IMR-90 (cell line): ENCODE data around the gene CDV3. TPM values are rescaled to one million over a fixed set of nuclear protein-coding genes. Genes with fewer than 3 reads are reported as not detected.
A peak's percentile ranks its signal among the peaks of the same experiment; 100 is the strongest.

Experiments used
- ATAC-seq: fragments of 200-7000 bp; cut with Tn5 transposase; 2 replicates; pipeline ENCODE4 v1.9.1; 2020; ENCODE audit warnings: low read depth, mild to moderate bottlenecking, moderate library complexity
- BruUV-seq: library from RNA; stranded (reverse); fragments of 400-500 nt; replicated peaks from 2 replicates; lab custom pipeline; 2021; lab: Mats Ljungman, UMichigan
- CTCF ChIA-PET: fragments of 300-600 bp; formaldehyde crosslinking; extraction: SDS; loops from one replicate; lab custom pipeline; 2021; ENCODE audit warnings: antibody characterized with exemption; lab: Yijun Ruan, JAX
- POLR2A ChIA-PET: fragments of 300-600 bp; sonication (Branson Sonifier 250); formaldehyde crosslinking; loops from one replicate; lab custom pipeline; 2022; ENCODE audit warnings: antibody characterized with exemption; ENCODE audit not compliant: unreplicated experiment; lab: Charles Lee
- DNase-seq: peaks from one replicate; pipeline ENCODE4 v3.0.0; 2013
- H2AFZ ChIP-seq: replicated peaks from 2 replicates; pipeline ENCODE3; 2013; ENCODE audit warnings: low read length, mild to moderate bottlenecking; ENCODE audit not compliant: poor library complexity
- H2AK5ac ChIP-seq: 2 replicates; pipeline ENCODE4 v1.6.1; 2013; ENCODE audit warnings: low read depth, low read length, inconsistent platforms
- H2AK9ac ChIP-seq: replicated peaks from 2 replicates; pipeline ENCODE3; 2013; ENCODE audit warnings: mild to moderate bottlenecking, low read depth, low read length, moderate library complexity; ENCODE audit not compliant: poor library complexity
- H2BK120ac ChIP-seq: 2 replicates; pipeline ENCODE4 v1.6.1; 2013; ENCODE audit warnings: low read depth, low read length, inconsistent platforms
- H2BK15ac ChIP-seq: 3 replicates; pipeline ENCODE4 v1.6.1; 2013; ENCODE audit warnings: low read depth, low read length, inconsistent platforms
- H2BK20ac ChIP-seq: 2 replicates; pipeline ENCODE4 v1.6.1; 2013; ENCODE audit warnings: low read depth, mild to moderate bottlenecking, inconsistent platforms, low read length, moderate library complexity
- H2BK5ac ChIP-seq: 2 replicates; pipeline ENCODE4 v1.6.1; 2013; ENCODE audit warnings: mild to moderate bottlenecking, low read depth, low read length, inconsistent platforms; ENCODE audit not compliant: poor library complexity, severe bottlenecking
- H3K14ac ChIP-seq: replicated peaks from 2 replicates; pipeline ENCODE4 v1.6.1; 2013; ENCODE audit warnings: low read depth, low read length, inconsistent platforms
- H3K18ac ChIP-seq: 2 replicates; pipeline ENCODE4 v1.6.1; 2013; ENCODE audit warnings: low read depth, low read length, control low read depth
- H3K23ac ChIP-seq: 2 replicates; pipeline ENCODE4 v1.6.1; 2013; ENCODE audit warnings: low read depth, low read length, inconsistent platforms
- H3K27ac ChIP-seq: 2 replicates; pipeline ENCODE4 v1.5.1; 2013; ENCODE audit warnings: mild to moderate bottlenecking, control low read depth, low read length; ENCODE audit not compliant: insufficient read depth
- H3K27me3 ChIP-seq: 2 replicates; pipeline ENCODE4 v1.6.1; 2013; ENCODE audit warnings: low read length; ENCODE audit not compliant: control insufficient read depth, insufficient read depth
- H3K36me3 ChIP-seq: 2 replicates; pipeline ENCODE4 v1.6.1; 2013; ENCODE audit warnings: low read length, mixed read lengths; ENCODE audit not compliant: control insufficient read depth, insufficient read depth
- H3K4ac ChIP-seq: 2 replicates; pipeline ENCODE4 v1.6.1; 2013; ENCODE audit warnings: low read depth, low read length, inconsistent platforms
- H3K4me1 ChIP-seq: 2 replicates; pipeline ENCODE4 v1.6.1; 2013; ENCODE audit warnings: low read length, mixed read lengths; ENCODE audit not compliant: control insufficient read depth, insufficient read depth
- H3K4me2 ChIP-seq: 2 replicates; pipeline ENCODE4 v1.6.1; 2013; ENCODE audit warnings: low read depth, mild to moderate bottlenecking, control low read depth, low read length, moderate library complexity
- H3K4me3 ChIP-seq: 2 replicates; pipeline ENCODE4 v1.5.1; 2013; ENCODE audit warnings: low read depth, mild to moderate bottlenecking, control low read depth, low read length, moderate library complexity; ENCODE audit not compliant: insufficient read depth
- H3K56ac ChIP-seq: 2 replicates; pipeline ENCODE4 v1.6.1; 2013; ENCODE audit warnings: low read length, inconsistent platforms; ENCODE audit not compliant: insufficient read depth; ENCODE audit errors: extremely low read depth
- H3K79me1 ChIP-seq, 2 experiments: 2 replicates each; pipeline ENCODE4 v1.6.1; 2013; ENCODE audit warnings: low read length in 2 of 2, inconsistent platforms in 1 of 2, low read depth in 1 of 2
- H3K9ac ChIP-seq: 2 replicates; pipeline ENCODE4 v1.6.1; 2013; ENCODE audit warnings: low read depth, low read length, control low read depth
- H3K9me1 ChIP-seq: 2 replicates; pipeline ENCODE4 v1.6.1; 2013; ENCODE audit warnings: low read length, inconsistent platforms; ENCODE audit not compliant: insufficient read depth
- H3K9me3 ChIP-seq: 2 replicates; pipeline ENCODE4 v1.6.1; 2013; ENCODE audit warnings: low read length; ENCODE audit not compliant: control insufficient read depth, insufficient read depth
- H4K20me1 ChIP-seq: 2 replicates; pipeline ENCODE4 v1.6.1; 2013; ENCODE audit warnings: low read length, inconsistent platforms; ENCODE audit not compliant: insufficient read depth
- H4K5ac ChIP-seq: 2 replicates; pipeline ENCODE4 v1.6.1; 2013; ENCODE audit warnings: mild to moderate bottlenecking, low read depth, low read length, control low read depth
- H4K8ac ChIP-seq, 2 experiments: 2 replicates each; pipeline ENCODE4 v1.6.1; 2013; ENCODE audit warnings: low read depth in 2 of 2, low read length in 2 of 2, control low read depth in 1 of 2, inconsistent platforms in 1 of 2
- H4K91ac ChIP-seq: 2 replicates; pipeline ENCODE4 v1.6.1; 2013; ENCODE audit warnings: low read depth, low read length, inconsistent platforms; ENCODE audit not compliant: insufficient read depth
- BHLHE40 ChIP-seq: fragments of 150-350 bp; IDR thresholded peaks from 2 replicates; pipeline ENCODE4 v1.6.1; 2016; ENCODE audit warnings: mild to moderate bottlenecking, low read depth, low read length
- CHD1 ChIP-seq: IDR thresholded peaks from 2 replicates; pipeline ENCODE4 v1.6.1; 2012; ENCODE audit warnings: low read depth, low read length, improper control_type of control experiment
- CTCF ChIP-seq: conservative IDR thresholded peaks from 2 replicates; pipeline ENCODE4 v1.5.1; 2012; ENCODE audit warnings: mild to moderate bottlenecking, low read depth, low read length, improper control_type of control experiment
- NFE2L2 ChIP-seq: fragments of 150-350 bp; IDR thresholded peaks from 2 replicates; pipeline ENCODE4 v1.6.1; 2016; ENCODE audit warnings: low read depth, mild to moderate bottlenecking, low read length
- POLR2A ChIP-seq: IDR thresholded peaks from 2 replicates; pipeline ENCODE4 v1.6.1; 2012; ENCODE audit warnings: mild to moderate bottlenecking, low read depth, low read length
- WGBS, 2 experiments: methylation state at CpG; one replicate each; pipeline versions ENCODE4 v1.1.5 to v1.1.7; 2013; ENCODE audit warnings: missing lambda C conversion rate in 2 of 2; ENCODE audit not compliant: insufficient read length in 1 of 2; ENCODE audit errors: extremely low coverage in 2 of 2; 5-methylcytosine and 5-hydroxymethylcytosine counted together
- dilution Hi-C: fragments of 300-500 bp; cut with HindIII; formaldehyde crosslinking; loops from one replicate; pipeline ENCODE4 v1.14.3; 2018; ENCODE audit warnings: low sequenced_read_pairs; ENCODE audit not compliant: unreplicated experiment
- in situ Hi-C: fragments of 300-500 bp; cut with MboI; formaldehyde crosslinking; loops from 3 replicates; pipeline ENCODE4 v1.14.3; 2019; ENCODE audit warnings: low sequenced_read_pairs, inconsistent platforms, mixed read lengths
- intact Hi-C: fragments of 100-400 bp; cut with micrococcal nuclease; formaldehyde crosslinking; loops from 2 replicates; pipeline ENCODE4 v1.10.0; 2022
- polyA plus RNA-seq, 3 experiments: library from polyadenylated mRNA; depleted of rRNA; stranded (reverse); fragments of >200 nt; gene quantifications; 2 replicates each; pipeline ENCODE4 v1.2.3, GENCODE V29; 2012; ENCODE audit warnings: low replicate concordance in 1 of 3
- total RNA-seq: library from RNA; depleted of rRNA; stranded (reverse); fragments of >200 nt; gene quantifications from 2 replicates; pipeline ENCODE4 v1.2.3, GENCODE V29; 2012

The CDV3 gene
- total and polyA plus RNA-seq, 2 of the 4 experiments (the other 2 are of a cell fraction): 93.6 to 120 TPM

GRCh38 chr3:133547432-133548041, 25.9 kb upstream of the CDV3 start (continued):
- TF ChIP-seq CTCF: no peak

- Histone ChIP-seq H3K9me1 (no peaks in the 10 kb centered on the region), H3K4ac (peak overlapping the region; percentile 88), H3K9me3 (no peaks in the 10 kb centered on the region), H2BK120ac (peak overlapping the region; percentile 81), H3K56ac (peak overlapping the region; percentile 41; the same call in 1 of the 2 replicates), H3K4me3 (no peak overlapping the region), H2AFZ (no peak overlapping the region), H3K4me1 (peaks cover 7% of the 10 kb centered on the region), H2BK20ac (peak overlapping the region; percentile 81), H3K79me1 (no peaks in the 10 kb centered on the region), H4K91ac (peak overlapping the region; percentile 73; the same call in 1 of the 2 replicates), H3K4me2 (peak overlapping the region; percentile 56), H3K36me3 (no peaks in the 10 kb centered on the region), H2AK5ac (peak overlapping the region; percentile 3; the same call in 1 of the 2 replicates), H4K8ac (peak overlapping the region in 1 of 2 experiments; percentile 72; a peak in 1 of 4 replicates), H3K23ac (peak overlapping the region; percentile 42; the same call in 1 of the 2 replicates), H2BK5ac (peak overlapping the region; percentile 70), H4K5ac (peak overlapping the region; percentile 36; the same call in 1 of the 2 replicates), H2BK15ac (peak overlapping the region; percentile 22; the same call in 1 of the 3 replicates), H3K27me3 (no peaks in the 10 kb centered on the region), H3K14ac (peak overlapping the region; percentile 68), H3K9ac (peak overlapping the region; percentile 39; the same call in 1 of the 2 replicates), H3K27ac (peak overlapping the region; percentile 50; the same call in 1 of the 2 replicates), H4K20me1 (no peaks in the 10 kb centered on the region), H3K18ac (peak overlapping the region; percentile 44), H2AK9ac (peak overlapping the region; percentile 7)
- CTCF ChIA-PET: interaction anchor here (1.0 kb wide), 1 partner anchor 12 kb away, joined by 4 read pairs; no protein-coding TSS in a partner anchor
- dilution Hi-C loops (no loop called here), in situ Hi-C loops (no loop called here), intact Hi-C loops (no loop called here)
- WGBS, 2 experiments: 17 to 100% methylated on average over 1 of the region's 2 CpGs
- DNase-seq (peak; percentile 40), ATAC-seq (peak; percentile 38)
- no TSS peak for BruUV-seq
- TF ChIP-seq CHD1 (no peak), BHLHE40 (no peak), NFE2L2 (no peak), POLR2A (no peak)
- POLR2A ChIA-PET: interaction anchor here (1.0 kb wide), 1 partner anchor 22 kb away, joined by 5 read pairs; no protein-coding TSS in a partner anchor
Measured at GRCh38 chr3:133548090-133548489, 25.4 kb upstream of the CDV3 start.
